NCI-H128 (cell line): ENCODE results near the gene ANXA4.
"Not testable (repeated sequence)": the region's sequence is repeated elsewhere in the genome, so short reads cannot be mapped to it uniquely, and the experiment has no call there.

Experiments used
- DNase-seq: peaks from one replicate; lab custom pipeline; 2025; ENCODE audit not compliant: unreplicated experiment; lab: John Stamatoyannopoulos, UW

The ANXA4 gene

DNA sequence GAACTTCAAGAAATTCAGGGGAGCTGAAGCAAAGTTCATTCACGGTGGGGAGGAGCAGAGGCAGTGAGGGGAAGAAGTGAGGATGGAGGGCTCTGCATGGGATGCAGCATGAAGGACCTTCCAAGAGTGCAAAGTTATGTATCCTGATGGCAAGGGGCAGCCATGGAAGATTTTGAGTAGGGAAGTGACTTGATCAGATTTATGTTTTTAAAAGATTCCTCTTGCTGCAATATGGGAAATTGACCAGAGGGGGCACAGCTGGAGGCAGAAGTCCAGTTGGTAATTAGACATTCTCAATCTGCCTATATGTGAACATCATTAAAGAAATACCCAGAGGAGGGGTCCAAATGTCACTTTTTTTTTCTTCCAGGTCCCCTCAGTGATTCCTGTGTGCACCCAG lies 21.5 kb upstream of the ANXA4 start:
- no peak for DNase-seq

DNA sequence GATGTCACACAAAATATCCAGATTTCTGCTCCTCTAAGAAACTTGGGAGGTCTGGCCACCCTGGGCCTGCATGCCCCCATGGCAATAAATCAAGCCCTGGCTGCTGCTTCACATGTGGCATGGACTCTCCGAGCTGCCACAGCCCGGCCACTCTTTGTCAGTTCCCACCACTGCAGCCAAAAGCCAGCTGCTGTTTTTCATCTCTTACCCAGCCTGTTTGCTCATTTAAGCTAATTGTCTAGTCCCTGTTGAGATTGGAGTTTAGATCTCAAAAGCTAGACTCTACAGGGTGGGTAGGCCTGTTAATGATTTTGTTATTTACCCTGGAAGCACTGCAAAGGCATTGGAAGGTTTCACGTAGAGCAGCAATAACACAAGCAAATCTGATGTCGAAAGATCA lies 20.9 kb upstream of the ANXA4 start:
- no peak for DNase-seq

DNA sequence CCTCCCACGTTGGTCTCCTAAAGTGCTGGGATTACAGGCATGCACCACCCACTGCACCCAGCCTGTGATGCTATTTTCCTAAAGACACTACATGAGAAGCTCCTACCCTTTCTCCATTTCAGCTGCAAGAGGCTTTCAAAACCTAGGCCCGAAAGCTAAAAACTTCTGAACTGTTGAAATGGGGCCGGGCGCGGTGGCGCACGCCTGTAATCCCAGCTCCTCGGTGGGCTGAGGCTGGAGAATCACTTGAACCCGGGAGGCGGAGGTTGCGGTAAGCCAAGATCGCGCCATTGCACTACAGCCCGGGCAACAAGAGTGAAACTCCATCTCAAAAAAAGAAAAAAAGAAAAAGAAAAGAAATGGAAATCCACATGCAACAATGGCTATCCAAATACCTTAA lies 18.1 kb upstream of the ANXA4 start:
- DNase-seq, result no peak

DNA sequence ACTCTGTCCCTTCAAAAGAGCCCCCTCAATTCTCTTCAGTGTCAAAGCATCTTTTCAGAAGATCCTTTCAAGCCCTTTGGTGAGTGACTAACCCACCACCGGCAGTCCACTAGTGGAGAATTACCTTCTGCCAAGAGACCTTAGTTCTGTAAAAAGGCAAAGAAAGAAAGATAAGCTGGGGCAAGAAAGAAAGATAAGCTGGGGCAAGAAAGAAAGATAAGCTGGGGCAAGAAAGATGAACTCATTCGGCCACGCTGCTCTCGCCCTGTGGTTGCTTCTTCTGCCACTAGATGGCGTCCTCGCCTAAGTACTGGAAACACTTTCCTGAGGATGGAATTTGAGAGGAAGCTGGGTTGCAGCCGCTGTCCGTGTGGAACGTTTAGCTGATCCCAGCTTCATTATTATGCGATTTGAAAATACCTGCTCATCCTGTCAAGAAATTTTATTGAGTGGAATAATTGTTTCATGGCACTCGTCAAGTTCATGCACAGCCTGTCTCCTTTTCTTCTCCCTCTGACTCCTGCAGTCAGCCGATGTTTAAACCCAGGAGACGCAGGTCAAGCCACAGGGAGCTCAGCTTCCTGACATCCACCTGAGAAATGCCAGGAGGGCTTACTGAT lies 17.3 kb upstream of the ANXA4 start:
- peak; percentile 77 for DNase-seq

DNA sequence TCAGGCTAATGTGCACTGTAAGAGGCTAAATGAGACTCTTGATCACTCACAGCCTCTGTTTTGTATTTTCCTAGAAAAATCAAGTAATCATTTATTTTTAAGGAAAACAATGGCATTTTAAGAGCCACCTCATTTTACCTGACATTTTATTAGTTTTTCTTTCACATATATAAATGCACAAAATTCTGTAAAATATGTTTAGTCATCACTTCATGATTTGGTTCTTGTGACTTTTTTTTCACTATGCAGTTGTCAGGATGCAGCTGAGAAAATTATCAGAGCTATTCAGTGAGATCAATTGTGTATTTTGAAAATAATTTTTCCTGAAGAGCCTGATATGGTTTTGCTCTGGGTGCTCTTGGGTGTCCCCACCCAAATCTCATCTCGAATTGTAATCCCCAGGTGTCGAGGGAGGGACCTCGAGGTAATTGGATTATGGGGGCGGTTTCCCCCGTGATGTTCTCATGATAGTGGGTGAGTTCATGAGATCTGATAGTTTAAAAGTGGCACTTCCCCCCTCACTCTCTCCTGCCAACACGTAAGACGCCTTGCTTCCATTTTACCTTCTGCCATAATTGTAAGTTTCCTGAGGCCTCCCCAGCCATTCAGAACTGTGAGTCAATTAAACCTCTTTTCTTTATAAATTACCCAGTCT lies 16.1 kb upstream of the ANXA4 start:
- no peak for DNase-seq

DNA sequence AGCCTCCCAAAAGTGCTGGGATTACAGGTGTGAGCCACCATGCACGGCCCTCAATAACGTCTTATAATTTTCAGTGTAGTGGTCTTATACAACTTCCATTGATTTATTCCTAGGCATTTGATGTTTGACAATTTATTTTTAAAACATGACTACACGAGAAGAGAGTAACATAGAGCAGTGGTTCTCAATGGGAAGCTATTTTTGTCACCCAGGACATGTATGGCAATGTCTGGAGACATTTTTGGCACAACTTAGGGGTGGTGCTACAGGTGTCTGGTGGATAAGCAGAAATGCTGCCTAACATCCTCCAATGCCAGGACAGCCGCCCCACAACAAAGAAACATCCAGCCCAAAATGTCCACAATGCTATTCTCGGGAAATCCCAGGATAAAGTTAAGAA lies 12.7 kb upstream of the ANXA4 start:
- DNase-seq, result no peak

DNA sequence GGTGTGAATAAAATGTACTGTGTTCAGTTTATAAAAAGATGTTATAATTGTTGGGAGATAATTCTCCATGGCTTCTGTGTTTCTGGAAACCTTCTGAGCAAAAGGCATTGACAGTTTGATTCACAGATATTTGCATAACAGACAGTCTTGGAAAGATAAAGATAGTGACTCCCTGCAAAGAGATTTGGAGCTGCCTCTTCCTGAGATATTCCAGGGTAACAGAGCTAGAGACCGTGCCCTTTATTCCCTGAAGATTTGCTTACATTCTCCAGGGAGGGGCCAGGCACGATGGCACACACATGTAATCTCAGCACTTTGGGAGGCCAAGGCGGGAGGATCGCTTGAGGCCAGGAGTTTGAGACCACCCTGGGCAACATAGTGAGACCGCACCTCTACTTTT lies 12.2 kb upstream of the ANXA4 start:
- no peak for DNase-seq

DNA sequence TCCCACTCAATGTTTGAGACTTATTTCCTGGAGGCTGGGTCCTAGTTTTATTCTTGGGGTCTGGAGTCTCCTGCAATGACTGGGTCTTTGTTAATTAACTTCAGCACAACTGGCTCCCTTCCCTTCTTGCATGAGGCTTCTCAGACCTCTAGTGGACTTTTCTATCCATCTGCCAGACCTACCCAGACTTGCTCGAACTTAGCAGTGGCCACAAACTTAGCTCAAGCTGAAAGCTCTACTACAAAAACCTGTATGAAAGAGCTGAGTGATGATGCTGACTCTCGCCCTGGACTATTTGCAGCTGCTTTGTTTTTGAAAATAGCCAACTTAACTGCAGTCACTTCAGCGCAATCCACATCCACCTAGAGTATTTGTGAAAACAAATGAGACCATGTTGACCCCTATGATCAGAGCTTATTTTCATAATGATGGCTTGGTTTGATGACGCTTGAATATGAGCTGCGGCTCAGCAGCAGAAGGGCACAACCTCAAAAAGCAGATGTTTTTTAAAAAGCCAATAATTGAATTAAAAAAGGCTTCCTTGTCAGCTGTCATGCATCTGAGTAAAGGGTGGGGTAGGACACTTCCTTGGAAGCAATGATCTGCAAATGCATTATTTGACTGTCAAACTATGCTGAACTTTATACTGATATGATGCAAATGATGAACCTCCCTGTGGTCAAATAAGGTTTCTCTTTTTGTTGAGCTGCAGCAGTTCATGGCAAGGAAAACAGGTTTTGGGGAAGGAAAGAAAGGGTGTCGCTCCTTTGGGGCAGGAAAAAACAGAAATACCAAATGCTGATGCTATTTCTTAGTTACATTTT lies 10.6 kb upstream of the ANXA4 start:
- no peak for DNase-seq

DNA sequence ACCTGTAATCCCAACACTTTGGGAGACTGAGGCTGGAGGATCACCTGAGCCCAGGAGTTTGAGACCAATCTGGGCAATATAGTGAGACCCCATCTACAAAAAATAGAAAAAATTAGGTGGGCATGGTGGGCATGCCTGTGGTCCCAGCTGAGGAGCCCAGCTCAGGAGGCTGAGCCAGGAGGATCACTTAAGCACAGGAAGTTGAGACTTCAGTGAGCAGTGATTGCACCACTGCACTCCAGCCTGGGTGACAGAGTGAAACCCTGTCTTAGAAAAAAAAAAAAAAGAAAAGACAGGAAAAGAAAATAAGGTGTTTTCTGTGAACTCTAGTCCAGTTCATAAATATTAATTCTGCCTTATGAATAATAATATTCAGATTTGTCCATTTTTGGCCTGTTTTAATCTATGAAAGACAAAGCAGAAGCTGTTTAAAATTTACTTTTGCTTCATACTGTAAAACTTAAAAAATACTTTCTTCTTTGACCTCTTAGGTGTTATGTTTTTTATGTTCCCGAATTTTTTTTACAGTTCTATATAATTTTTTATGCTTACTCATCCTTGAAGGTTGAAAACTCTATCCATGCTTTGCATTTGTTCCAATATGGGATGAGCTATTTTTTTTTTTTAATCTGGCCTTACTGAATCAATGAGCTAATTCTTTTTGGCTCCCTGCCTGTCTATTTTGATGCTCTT lies 8.4 kb upstream of the ANXA4 start:
- no peak for DNase-seq

DNA sequence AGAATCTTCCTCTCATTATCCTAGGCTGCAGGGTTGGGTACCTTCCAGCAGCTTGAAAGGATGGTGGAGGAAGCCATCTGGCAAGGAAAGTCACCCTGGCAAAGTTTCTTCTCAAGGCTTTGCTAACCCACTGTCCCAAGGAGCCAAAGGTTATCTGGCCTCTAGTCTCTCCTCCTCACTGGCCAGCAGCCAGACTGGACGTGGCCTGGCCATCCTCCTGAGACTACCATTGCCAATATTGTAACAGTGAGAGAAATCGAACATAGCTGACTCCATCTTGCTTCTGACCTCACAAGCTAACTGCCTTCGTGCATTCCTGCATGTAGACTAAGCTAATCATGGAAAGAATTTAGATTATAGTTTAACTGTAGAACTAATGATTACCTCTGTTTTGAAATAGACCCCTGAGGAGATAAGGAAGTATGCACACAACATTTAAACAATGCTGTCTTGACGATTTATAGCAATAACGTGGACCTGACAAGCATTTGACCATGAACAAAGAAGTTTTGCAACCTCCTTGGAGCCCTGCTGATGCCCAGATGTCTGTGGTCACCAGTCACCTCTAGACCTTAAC lies 7.8 kb upstream of the ANXA4 start:
- DNase-seq, result no peak

DNA sequence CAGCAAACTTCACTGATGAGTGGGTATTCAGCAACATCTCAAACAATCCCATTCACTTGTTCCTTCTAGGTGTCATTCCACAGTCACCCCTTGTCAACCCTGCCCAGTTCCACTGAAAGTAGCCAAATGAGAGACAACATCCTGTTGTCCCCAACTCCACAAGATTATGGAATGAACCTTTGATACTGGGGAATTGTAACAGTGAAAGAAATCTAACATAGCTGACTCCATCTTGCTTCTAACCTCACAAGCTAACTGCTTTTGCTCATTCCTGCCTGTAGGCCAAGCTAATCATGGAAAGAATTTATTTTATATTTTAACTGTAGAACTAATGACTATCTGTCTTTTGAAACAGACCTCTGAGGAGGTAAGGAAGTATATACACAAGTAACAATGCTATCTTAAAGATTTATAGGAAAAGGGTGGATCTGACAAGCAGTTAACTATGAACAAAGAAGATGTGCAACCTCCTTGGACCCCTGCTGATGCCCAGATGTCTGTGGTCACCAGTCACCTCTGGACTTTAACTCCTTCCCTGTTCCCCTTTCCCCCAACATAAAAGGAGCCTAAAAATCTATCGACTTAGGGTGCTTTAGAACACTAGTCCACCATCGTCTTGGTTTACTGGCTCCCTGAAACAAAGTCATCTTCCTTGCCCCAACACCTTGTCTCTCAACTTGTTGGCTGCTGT lies 6.9 kb upstream of the ANXA4 start:
- no peak for DNase-seq

DNA sequence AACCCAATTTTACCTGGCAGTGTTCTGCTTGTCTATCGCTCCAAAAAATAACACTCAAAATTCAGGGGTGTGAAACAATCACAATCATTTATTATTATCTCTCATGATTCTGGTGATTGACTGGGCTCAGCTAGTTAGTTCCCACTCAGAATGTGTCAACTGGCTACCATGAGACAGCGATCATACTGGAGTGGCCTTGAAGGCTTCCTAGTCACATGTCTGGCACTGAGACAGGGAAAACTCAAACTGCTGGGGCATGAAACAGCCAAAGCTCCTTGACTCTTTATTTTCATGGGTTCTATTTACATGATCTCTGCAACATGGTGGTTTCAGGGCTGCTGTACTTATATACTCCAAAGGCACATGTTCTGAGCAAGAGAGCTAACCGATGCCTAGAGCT lies 6.2 kb upstream of the ANXA4 start:
- DNase-seq, result no peak

DNA sequence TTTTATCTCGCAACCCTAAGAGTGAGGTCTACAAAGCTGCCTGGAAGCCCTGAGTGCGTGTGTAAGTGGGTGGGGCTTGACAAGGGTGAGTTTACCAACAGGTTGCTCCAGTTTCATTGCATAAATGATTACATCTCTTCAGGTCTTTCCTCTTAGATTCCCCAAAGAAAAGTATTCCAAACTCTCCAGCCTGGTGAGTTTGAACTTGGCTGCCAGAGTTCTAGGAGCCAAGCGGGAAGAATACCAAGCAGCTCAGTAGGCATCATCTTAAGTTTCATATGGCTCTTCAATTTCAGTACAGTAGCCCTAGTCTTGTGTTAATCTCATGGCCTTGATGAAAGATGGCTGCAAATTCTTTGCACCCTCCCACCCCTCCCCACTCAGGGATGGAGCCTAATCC lies 3.8 kb upstream of the ANXA4 start:
- DNase-seq, result not testable (repeated sequence)

DNA sequence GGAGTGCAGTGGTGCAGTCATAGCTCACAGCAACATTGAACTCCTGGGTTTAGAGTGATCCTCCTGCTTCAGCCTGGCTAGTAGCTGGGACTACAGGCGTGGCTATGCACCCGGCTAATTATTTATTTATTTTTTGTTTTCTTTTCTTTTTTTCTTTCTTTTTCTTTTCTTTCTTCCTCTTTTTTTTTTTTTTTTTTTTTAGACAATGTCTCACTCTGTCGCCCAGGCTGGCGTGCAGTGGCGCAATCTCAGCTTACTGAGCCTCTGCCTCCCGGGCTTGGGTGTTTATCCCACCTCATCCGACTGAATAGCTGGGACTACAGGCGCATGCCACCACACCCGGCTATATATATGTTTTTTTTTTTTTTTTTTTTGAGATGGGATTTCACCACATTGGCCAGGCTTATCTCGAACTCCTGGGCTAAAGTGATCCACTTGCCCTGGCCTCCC lies 1.4 kb upstream of the ANXA4 start:
- DNase-seq, result no peak

DNA sequence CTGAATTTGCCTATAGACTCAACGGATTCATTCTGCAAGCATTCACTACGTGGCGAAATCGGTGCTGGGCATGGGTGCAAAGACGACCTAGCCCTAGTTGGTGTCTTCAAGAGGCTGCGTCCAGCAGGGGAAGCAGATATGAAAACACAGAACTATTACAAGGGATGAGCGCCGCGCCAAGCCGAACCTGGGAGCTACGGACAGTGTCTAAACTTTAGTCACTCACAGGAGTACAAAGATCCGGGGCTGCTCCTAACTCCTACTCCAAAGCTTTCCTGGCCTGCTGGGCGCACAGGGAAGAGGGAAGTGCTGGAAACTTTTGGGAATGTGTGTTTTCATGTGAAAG lies 732 bp upstream of the ANXA4 start:
- no peak for DNase-seq

DNA sequence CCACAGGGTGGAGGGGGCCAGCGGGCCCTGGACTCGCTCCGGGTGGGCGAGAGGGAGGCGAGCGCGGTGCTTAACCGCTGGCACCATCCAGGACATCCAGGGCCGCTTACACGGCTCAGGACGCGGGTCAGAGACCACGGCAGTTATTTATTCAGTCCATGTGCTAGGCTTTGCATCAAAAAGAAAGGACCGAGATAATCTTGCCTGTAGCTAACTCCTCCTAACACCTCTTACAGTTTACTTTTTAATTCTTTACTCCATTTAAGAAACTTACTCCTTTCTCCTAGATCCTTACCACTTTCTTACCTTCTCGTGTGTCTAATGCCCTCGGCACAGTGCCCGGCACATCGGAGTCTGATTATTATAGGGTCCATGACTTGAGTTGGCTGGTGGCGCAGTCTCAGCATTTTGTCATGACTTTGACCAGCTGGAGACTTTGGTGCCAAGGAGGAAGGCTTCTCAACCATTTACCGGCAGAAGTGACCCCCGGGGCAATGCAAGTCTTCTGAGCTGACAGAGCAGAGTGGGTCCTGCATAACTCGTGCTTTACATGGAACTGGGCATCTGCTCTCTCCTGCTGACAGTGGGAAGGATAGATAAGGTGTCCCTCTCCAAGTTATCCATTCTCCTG lies 503 bp downstream of the ANXA4 start:
- DNase-seq, result no peak

DNA sequence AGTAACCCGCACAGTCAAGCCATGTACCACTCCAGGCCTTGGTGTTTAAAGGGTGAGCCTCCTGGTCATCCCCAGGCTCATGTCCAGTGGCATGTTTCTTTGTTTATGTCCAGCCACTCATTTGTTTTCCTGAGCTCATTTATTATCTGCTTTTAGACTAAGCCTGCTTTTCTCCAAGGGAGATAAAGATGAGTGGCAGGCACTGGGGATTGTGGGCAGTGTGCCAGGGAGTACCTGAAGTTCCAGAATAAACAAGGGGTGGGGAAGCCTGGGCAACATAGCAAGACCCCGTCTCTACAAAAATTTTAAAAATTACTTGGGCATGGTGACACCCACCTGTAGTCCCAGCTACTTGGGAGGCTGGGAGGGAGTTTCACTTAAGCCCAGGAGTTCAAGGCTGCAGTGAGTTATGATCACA lies 1.9 kb downstream of the ANXA4 start:
- no peak for DNase-seq

DNA sequence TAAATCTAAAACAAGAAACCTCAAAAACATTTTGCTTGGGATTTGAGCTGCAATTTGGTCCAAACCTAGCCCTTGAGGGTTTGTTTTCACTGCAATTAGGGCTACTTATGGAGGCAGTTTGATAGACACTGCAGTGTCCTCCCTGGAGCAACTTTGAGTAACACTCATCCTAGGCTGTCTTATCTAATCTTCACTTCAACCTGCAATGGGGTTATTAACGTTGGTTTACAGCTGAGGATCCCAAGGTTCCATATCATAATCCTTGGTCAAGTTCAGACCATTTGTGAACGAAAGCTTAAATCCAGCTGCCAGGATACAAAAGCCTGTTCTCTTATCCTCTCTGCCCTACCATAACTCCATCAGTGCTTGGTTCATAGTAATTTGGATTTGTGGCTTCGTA lies 2.5 kb downstream of the ANXA4 start:
- DNase-seq, result no peak

DNA sequence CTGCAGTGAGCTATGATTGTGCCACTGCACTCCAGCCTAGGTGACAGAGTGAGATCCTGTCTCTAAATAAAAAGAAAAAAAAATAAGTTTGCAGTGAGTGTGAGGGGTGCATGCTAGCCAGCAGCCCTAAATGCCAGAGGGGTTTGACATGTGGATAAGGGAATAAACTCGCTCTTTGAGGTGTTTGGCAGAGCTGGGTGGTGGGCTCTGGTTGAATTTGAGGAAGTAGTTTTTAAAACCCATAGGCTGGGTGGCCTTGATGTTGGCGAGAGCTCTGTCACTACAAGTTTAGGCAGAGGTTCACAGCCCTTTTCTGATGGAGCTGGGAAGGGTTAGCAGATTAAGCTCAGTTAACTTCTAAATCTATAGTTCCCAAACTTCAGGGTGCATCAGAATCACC lies 3.1 kb downstream of the ANXA4 start:
- no peak for DNase-seq

DNA sequence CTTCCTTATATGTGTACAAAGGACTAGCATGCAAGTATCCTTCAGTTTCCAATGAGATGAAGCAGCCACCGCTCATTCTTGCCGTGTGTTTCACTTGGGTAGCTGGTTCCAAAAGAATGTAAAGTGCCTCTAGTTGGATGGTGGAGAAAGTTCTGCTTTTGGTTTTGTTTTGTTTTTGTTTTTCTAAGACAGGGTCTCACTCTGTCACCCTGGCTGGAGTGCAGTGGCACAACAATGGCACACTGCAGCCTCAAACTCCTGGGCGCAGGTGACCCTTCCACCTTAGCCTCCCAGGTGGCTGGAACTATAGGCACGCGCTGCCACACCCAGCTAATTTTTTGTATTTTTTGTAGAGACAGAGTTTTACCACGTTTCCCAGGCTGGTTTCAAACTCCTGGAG lies 8.3 kb downstream of the ANXA4 start:
- no peak for DNase-seq
